Peyer's patch (tissue), 4 donors: ENCODE data around the gene ATOH7. TPM values are rescaled to one million over a fixed set of nuclear protein-coding genes. Genes with fewer than 3 reads are reported as not detected.

Experiments used
- DNase-seq, 3 donors: peaks; one replicate each; pipeline ENCODE4 v3.0.0-alpha.2; 2017 to 2019
- H3K27ac ChIP-seq, 4 donors: fragments of 200-600 bp; sonication (generic); one replicate each; pipeline ENCODE4 v1.5.1; 2016 to 2019
- H3K27me3 ChIP-seq, 2 donors: fragments of 200-600 bp; sonication (generic); one replicate each; pipeline ENCODE4 v1.5.1; 2019
- H3K36me3 ChIP-seq, 3 donors: fragments of 200-600 bp; sonication (generic); one replicate each; pipeline ENCODE4 v1.5.1; 2016 to 2019
- H3K4me1 ChIP-seq, 4 donors: fragments of 200-600 bp; sonication (generic); one replicate each; pipeline ENCODE4 v1.5.1; 2016 to 2019
- H3K4me3 ChIP-seq, 4 donors: fragments of 200-600 bp; sonication (generic); 1 replicate in 3 of 4; 2 replicates in 1 of 4; pipeline ENCODE4 v1.5.1; 2016 to 2019; ENCODE audit warnings: mild to moderate bottlenecking in 1 of 4
- H3K9me3 ChIP-seq, 4 donors: fragments of 200-600 bp; sonication (generic); one replicate each; pipeline ENCODE4 v1.5.1; 2016 to 2019; ENCODE audit warnings: mild to moderate bottlenecking in 1 of 4
- POLR2A ChIP-seq, 2 donors: fragments of 450-650 bp; IDR thresholded peaks; one replicate each; pipeline ENCODE4 v1.5.1; 2017; ENCODE audit warnings: antibody characterized with exemption in 2 of 2, mild to moderate bottlenecking in 2 of 2, moderate library complexity in 2 of 2
- total RNA-seq, 4 donors: library from RNA; depleted of rRNA; stranded (reverse); fragments of >200 nt; gene quantifications; one replicate each; pipeline ENCODE4 v1.1.0, GENCODE V29; 2016
- TF ChIP-seq, protein P1 (sequence below), 6 experiments: fragments of 450-650 bp in 4 of 6; fragments of 200-600 bp in 2 of 6; sonication (generic) in 1 of 6; IDR thresholded peaks; one replicate each; pipeline ENCODE4 v1.5.1; 2017 to 2019; ENCODE audit warnings: antibody characterized with exemption in 6 of 6, mild to moderate bottlenecking in 3 of 6, moderate library complexity in 1 of 6

ATOH7 gene
- total RNA-seq, 4 donors from 2014 or later, result 0.54 to 5.3 (median 2.6) TPM; not detected in 1

GRCh38 chr10:68239596-68240150, 7.8 kb upstream of the ATOH7 start:
- TF ChIP-seq, protein P1, sequence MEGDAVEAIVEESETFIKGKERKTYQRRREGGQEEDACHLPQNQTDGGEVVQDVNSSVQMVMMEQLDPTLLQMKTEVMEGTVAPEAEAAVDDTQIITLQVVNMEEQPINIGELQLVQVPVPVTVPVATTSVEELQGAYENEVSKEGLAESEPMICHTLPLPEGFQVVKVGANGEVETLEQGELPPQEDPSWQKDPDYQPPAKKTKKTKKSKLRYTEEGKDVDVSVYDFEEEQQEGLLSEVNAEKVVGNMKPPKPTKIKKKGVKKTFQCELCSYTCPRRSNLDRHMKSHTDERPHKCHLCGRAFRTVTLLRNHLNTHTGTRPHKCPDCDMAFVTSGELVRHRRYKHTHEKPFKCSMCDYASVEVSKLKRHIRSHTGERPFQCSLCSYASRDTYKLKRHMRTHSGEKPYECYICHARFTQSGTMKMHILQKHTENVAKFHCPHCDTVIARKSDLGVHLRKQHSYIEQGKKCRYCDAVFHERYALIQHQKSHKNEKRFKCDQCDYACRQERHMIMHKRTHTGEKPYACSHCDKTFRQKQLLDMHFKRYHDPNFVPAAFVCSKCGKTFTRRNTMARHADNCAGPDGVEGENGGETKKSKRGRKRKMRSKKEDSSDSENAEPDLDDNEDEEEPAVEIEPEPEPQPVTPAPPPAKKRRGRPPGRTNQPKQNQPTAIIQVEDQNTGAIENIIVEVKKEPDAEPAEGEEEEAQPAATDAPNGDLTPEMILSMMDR (IDR thresholded peaks at IDR 0.05), result no peak
- TF ChIP-seq POLR2A (IDR thresholded peaks at IDR 0.05), result no peak
- Histone ChIP-seq H3K27me3 (no peaks in the 10 kb centered on the region), H3K4me1 (no peaks in the 10 kb centered on the region), H3K27ac (no peak overlapping the region), H3K9me3 (no peaks in the 10 kb centered on the region), H3K36me3 (no peaks in the 10 kb centered on the region), H3K4me3 (no peak overlapping the region)
- no peak for DNase-seq

- Histone ChIP-seq H3K36me3 (no peaks in the 10 kb centered on the region), H3K9me3 (no peaks in the 10 kb centered on the region), H3K27me3 (no peaks in the 10 kb centered on the region), H3K4me1 (no peaks in the 10 kb centered on the region), H3K4me3 (no peak overlapping the region), H3K27ac (no peak overlapping the region)
- no peak for DNase-seq
- TF ChIP-seq, protein P1 (IDR thresholded peaks at IDR 0.05), result no peak
- no peak for TF ChIP-seq POLR2A (IDR thresholded peaks at IDR 0.05)
Measured at GRCh38 chr10:68239069-68239468, 7.2 kb upstream of the ATOH7 start.

GRCh38 chr10:68238371-68238770, 6.5 kb upstream of the ATOH7 start:
- Histone ChIP-seq H3K27ac (no peak overlapping the region), H3K4me1 (no peaks in the 10 kb centered on the region), H3K9me3 (no peaks in the 10 kb centered on the region), H3K36me3 (no peaks in the 10 kb centered on the region), H3K27me3 (no peaks in the 10 kb centered on the region), H3K4me3 (no peak overlapping the region)
- DNase-seq, result no peak
- no peak for TF ChIP-seq POLR2A (IDR thresholded peaks at IDR 0.05)
- TF ChIP-seq, protein P1 (IDR thresholded peaks at IDR 0.05), result no peak

DNA sequence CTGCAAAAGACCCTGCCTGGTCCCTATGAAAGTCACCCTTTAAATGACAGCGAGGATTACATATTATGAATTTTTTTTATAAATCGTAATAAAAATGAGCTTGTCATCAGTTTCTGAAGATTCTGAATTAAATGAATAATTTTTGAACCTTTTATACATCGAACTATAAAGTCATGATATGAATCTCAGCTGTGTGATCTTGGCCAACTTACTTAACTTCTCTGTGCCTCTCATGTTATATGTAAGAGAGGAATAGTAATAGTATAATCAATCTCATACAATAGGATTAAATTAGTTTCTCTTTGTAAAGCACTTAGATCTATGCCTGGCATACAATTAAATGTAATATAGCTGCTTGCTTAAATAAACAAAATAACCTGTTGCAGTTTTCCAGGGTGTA, 5.3 kb upstream of the ATOH7 start:
- no peaks in the 10 kb centered on the region for H3K36me3 ChIP-seq
- no peak for DNase-seq
- H3K9me3 ChIP-seq, result no peaks in the 10 kb centered on the region
- H3K27ac ChIP-seq, result no peak overlapping the region
- no peak overlapping the region for H3K4me3 ChIP-seq
- H3K4me1 ChIP-seq, result no peaks in the 10 kb centered on the region
- no peaks in the 10 kb centered on the region for H3K27me3 ChIP-seq
- no peak for TF ChIP-seq POLR2A (IDR thresholded peaks at IDR 0.05)
- TF ChIP-seq, protein P1 (IDR thresholded peaks at IDR 0.05), result no peak

DNA sequence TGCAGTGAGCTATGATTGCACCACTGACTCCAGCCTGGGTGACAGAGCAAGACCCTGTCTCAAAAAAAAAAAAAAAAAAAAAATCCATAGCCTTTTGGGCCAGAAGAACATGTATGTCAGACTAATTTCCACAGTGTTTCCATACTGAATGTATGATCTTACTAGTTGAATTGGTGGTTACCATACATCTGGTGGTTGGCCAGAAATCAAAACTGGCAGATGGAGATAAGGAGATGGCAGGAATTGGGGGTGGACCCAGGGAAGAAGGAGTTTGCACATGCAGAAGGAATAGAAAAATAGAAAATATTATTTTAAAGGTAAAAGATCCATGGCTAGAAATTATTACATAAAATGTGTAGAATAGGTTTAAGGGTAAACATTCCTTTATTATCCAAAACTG, 3.7 kb upstream of the ATOH7 start:
- Histone ChIP-seq H3K4me1 (peaks cover 0 to 8% (median 3%) of the 10 kb centered on the region in 4 donors), H3K36me3 (no peaks in the 10 kb centered on the region), H3K4me3 (no peak overlapping the region), H3K27ac (no peak overlapping the region), H3K27me3 (no peaks in the 10 kb centered on the region), H3K9me3 (no peaks in the 10 kb centered on the region)
- DNase-seq, result no peak
- TF ChIP-seq, protein P1 (IDR thresholded peaks at IDR 0.05), result no peak

DNA sequence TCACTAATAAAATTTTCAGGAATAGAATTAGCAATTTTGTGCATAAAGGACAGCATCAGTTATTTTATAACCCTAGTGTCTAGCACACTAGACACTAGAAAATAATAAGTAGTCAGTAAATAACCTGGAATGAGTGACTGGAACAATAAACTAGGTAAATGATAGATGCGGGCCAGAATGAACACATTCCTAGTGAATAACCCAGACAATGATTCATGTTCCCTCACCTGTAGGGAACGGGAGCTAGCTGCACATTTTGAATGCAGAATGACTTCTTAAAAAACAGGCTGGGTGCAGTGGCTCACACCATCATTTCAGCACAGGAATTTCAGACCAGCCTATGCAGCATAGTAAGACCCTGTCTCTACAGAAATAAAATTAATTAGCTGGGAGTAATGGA, 3.2 kb upstream of the ATOH7 start:
- Histone ChIP-seq H3K4me3 (no peak overlapping the region), H3K27me3 (no peaks in the 10 kb centered on the region), H3K36me3 (no peaks in the 10 kb centered on the region), H3K4me1 (peaks cover 0 to 8% (median 3%) of the 10 kb centered on the region in 4 donors), H3K9me3 (no peaks in the 10 kb centered on the region), H3K27ac (no peak overlapping the region)
- DNase-seq, result no peak
- TF ChIP-seq, protein P1 (IDR thresholded peaks at IDR 0.05), result no peak
- TF ChIP-seq POLR2A (IDR thresholded peaks at IDR 0.05), result no peak
